Measurements from ENCODE around the gene CNN1. TPM values are rescaled to one million over a fixed set of nuclear protein-coding genes. Genes with fewer than 3 reads are reported as not detected.

Gene CNN1
- total RNA-seq, 2 donors from 2014 or later: 10.9 to 15.2 TPM

- H3K4me3 ChIP-seq: no peak overlapping the region
- peaks cover 0 to 13% of the 10 kb centered on the region in 2 donors for H3K36me3 ChIP-seq (replicated peaks in 1 of 2; ENCODE audit: insufficient read depth in 1 of 2, low read depth in 2 of 2)
- ATAC-seq (no peak), DNase-seq (no peak)
- no peak overlapping the region for H3K27ac ChIP-seq
- H3K4me1 ChIP-seq: peaks cover 12% of the 10 kb centered on the region
- H3K27me3 ChIP-seq: no peaks in the 10 kb centered on the region
- intact Hi-C loops (cut with DNase I): no loop called here
- no peaks in the 10 kb centered on the region for H3K9me3 ChIP-seq
- no peak for TF ChIP-seq CTCF (IDR thresholded peaks at IDR 0.05)
- no peak for TF ChIP-seq POLR2A (IDR thresholded peaks at IDR 0.05)
- WGBS, 2 donors: 81 to 89% methylated on average over 7 to 20 of the region's 20 CpGs
These were observed 14.2 kb downstream of the CNN1 start for GRCh38 chr19:11552666-11553372.

GRCh38 chr19:11554160-11554559, 15.5 kb downstream of the CNN1 start:
- no peaks in the 10 kb centered on the region for H3K27me3 ChIP-seq
- H3K36me3 ChIP-seq (replicated peaks in 1 of 2; ENCODE audit: insufficient read depth in 1 of 2, low read depth in 2 of 2): peaks cover 0 to 13% of the 10 kb centered on the region in 2 donors
- no peak overlapping the region for H3K27ac ChIP-seq
- no peak for ATAC-seq
- no peak for TF ChIP-seq CTCF (IDR thresholded peaks at IDR 0.05)
- TF ChIP-seq POLR2A (IDR thresholded peaks at IDR 0.05): no peak
- H3K4me3 ChIP-seq: no peak overlapping the region
- intact Hi-C loops (cut with DNase I): no loop called here
- WGBS, 2 donors: 88 to 94% methylated on average over 10 to 12 of the region's 12 CpGs
- no peak for DNase-seq
- peaks cover 20% of the 10 kb centered on the region for H3K4me1 ChIP-seq
- H3K9me3 ChIP-seq: no peaks in the 10 kb centered on the region

GRCh38 chr19:11555246-11555645, 16.6 kb downstream of the CNN1 start:
- Histone ChIP-seq H3K9me3 (no peaks in the 10 kb centered on the region), H3K4me3 (no peak overlapping the region), H3K27me3 (no peaks in the 10 kb centered on the region), H3K36me3 (replicated peaks in 1 of 2; ENCODE audit: insufficient read depth in 1 of 2, low read depth in 2 of 2) (peaks cover 0 to 13% of the 10 kb centered on the region in 2 donors), H3K27ac (no peak overlapping the region), H3K4me1 (peaks cover 26% of the 10 kb centered on the region)
- TF ChIP-seq CTCF (IDR thresholded peaks at IDR 0.05) (no peak), POLR2A (IDR thresholded peaks at IDR 0.05) (no peak)
- intact Hi-C loops (cut with DNase I): no loop called here
- DNase-seq (no peak), ATAC-seq (no peak)
- WGBS, 2 donors: 72 to 85% methylated on average over 5 of the region's 6 CpGs

- no peak overlapping the region for H3K4me3 ChIP-seq
- TF ChIP-seq CTCF (IDR thresholded peaks at IDR 0.05): no peak
- TF ChIP-seq POLR2A (IDR thresholded peaks at IDR 0.05): no peak
- no peak overlapping the region for H3K27ac ChIP-seq
- no peak for ATAC-seq
- no peak for DNase-seq
- H3K27me3 ChIP-seq: no peaks in the 10 kb centered on the region
- intact Hi-C loops (cut with DNase I): no loop called here
- H3K9me3 ChIP-seq: no peaks in the 10 kb centered on the region
- peaks cover 33% of the 10 kb centered on the region for H3K4me1 ChIP-seq
- peaks cover 0 to 13% of the 10 kb centered on the region in 2 donors for H3K36me3 ChIP-seq (replicated peaks in 1 of 2; ENCODE audit: insufficient read depth in 1 of 2, low read depth in 2 of 2)
- 79 to 80% methylated on average over 4 of the region's 4 CpGs for WGBS, 2 donors
These were observed 18.2 kb downstream of the CNN1 start for GRCh38 chr19:11556634-11557420.

Data from body of pancreas (tissue), 4 donors.